ENCODE results near the gene SERPINB1. TPM values are rescaled to one million over a fixed set of nuclear protein-coding genes. Genes with fewer than 3 reads are reported as not detected.

Gene SERPINB1
- total and polyA plus RNA-seq, 9 of the 15 experiments (the other 6 are each of a cell fraction or from before 2014, with no cell fraction given): 33.9 to 108 (median 63.8) TPM

DNA sequence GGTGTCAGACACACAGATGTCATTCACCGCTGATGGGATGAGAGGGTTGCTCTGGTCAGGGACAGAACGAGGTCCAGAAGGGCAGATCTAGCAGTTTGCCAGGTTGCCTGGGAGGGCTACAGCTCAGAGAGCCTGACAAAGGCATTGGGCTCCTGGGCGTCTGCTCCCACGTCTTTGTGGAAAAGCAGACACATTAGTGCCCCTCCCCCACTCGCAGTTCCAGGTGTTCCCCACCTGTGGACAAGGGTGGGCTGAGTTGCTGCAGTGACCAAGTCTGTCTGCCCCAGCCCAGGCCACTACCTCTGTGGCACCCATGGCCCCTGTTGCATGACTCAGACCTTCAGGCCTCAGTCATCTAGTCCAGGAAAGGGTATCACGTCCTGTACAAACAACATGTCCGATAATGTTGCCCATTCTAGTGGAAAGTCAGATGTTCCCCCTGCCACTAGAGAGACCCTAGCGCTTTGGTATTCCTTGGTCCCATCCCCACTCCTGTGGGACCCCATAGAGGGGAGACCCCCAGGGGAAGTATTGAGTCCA is 39.1 kb downstream of the SERPINB1 start:
- H3K4me3 ChIP-seq: no peak overlapping the region
- H2AFZ ChIP-seq (ENCODE audit: low read depth, low read length): no peak overlapping the region
- no peaks in the 10 kb centered on the region for H3K9me1 ChIP-seq (ENCODE audit: control insufficient read depth, insufficient read depth, low read length)
- no peaks in the 10 kb centered on the region for H3K9me3 ChIP-seq (replicated peaks; ENCODE audit: control insufficient read depth, insufficient read depth, low read depth, low read length)
- in situ Hi-C loops (cut with MboI): no loop called here
- H3K4me1 ChIP-seq (replicated peaks in 1 of 2; ENCODE audit: control insufficient read depth in 2 of 2, insufficient read depth in 2 of 2, low read length in 2 of 2): peaks cover 17 to 18% of the 10 kb centered on the region in 2 experiments
- intact Hi-C loops (cut with micrococcal nuclease): no loop called here
- peak overlapping the region in 1 of 2 experiments; percentile 61; a peak in 2 of 4 replicates for H3K9ac ChIP-seq (ENCODE audit: insufficient read depth in 1 of 2, low read depth in 2 of 2, low read length in 2 of 2)
- TF ChIP-seq PPARD (CRISPR knock-in tag; IDR thresholded peaks at IDR 0.05): no peak
- no peak for TF ChIP-seq ZBTB17 (CRISPR knock-in tag; IDR thresholded peaks at IDR 0.05)
- no peak for TF ChIP-seq SMC3 (conservative IDR thresholded peaks at IDR 0.05; ENCODE audit: insufficient read depth, low read depth, low read length)
- no peak for TF ChIP-seq NKRF (IDR thresholded peaks at IDR 0.05; ENCODE audit: borderline replicate concordance)
- TF ChIP-seq ZNF511 (CRISPR knock-in tag; IDR thresholded peaks at IDR 0.05): no peak
- TF ChIP-seq ZBTB34 (CRISPR knock-in tag; IDR thresholded peaks at IDR 0.05): no peak
- no peak for TF ChIP-seq ZNF583 (CRISPR knock-in tag; IDR thresholded peaks at IDR 0.05)
- TF ChIP-seq USF2 (CRISPR knock-in tag; IDR thresholded peaks at IDR 0.05): no peak
- TF ChIP-seq ZNF696 (CRISPR knock-in tag; conservative IDR thresholded peaks at IDR 0.05): no peak
- H3K27ac ChIP-seq (ENCODE audit: extremely low read depth, low read depth, low read length): no peak overlapping the region
- 43% methylated on average over 8 of the region's 8 CpGs for WGBS (ENCODE audit: insufficient coverage, low coverage, missing lambda C conversion rate)
- FAIRE-seq: no peak
- CTCF ChIA-PET (ENCODE audit: low intra/inter-chr PET ratio): no interaction called here
- H3K4me2 ChIP-seq (ENCODE audit: insufficient read depth, low read length): no peak overlapping the region
- POLR2A ChIA-PET: interaction anchor here (0.7 kb wide), 2 partner anchors 15 to 314 kb away, joined by 3 read pairs; no protein-coding TSS in a partner anchor
- BruUV-seq (replicated peaks): no TSS peak
- no peak for DNase-seq (ENCODE audit: extremely low read depth in 1 of 4, low spot score in 3 of 4)
- H3K36me3 ChIP-seq (ENCODE audit: control insufficient read depth, insufficient read depth, low read length): no peaks in the 10 kb centered on the region
- no peaks in the 10 kb centered on the region for H3K79me2 ChIP-seq (ENCODE audit: control insufficient read depth, insufficient read depth, low read length)
- H3K27me3 ChIP-seq (ENCODE audit: control insufficient read depth in 2 of 2, insufficient read depth in 2 of 2, low read length in 2 of 2): no peaks in the 10 kb centered on the region
- H4K20me1 ChIP-seq (replicated peaks; ENCODE audit: control insufficient read depth, insufficient read depth, low read length): no peaks in the 10 kb centered on the region
- ATAC-seq: no peak
